D721Med (cell line): ENCODE measurements around the gene PRR33.

Experiments used
- DNase-seq: peaks from one replicate; pipeline ENCODE4 v3.0.0; 2011; ENCODE audit warnings: low spot score; ENCODE audit not compliant: insufficient read length
- FAIRE-seq: peaks from 2 replicates; lab custom pipeline; 2011; peaks lifted over from hg19 to GRCh38; lab: Jason Lieb, UNC
- TF ChIP-seq, protein P1 (sequence below): IDR thresholded peaks from 2 replicates; pipeline ENCODE4 v1.5.1; 2012; ENCODE audit warnings: mild to moderate bottlenecking, control low read depth; ENCODE audit not compliant: insufficient read depth; ENCODE audit errors: missing control alignments

Gene PRR33

GRCh38 chr11:1843796-1844195 is 47.9 kb downstream of the PRR33 start:
- FAIRE-seq = no peak
- no peak for DNase-seq
- TF ChIP-seq, protein P1, sequence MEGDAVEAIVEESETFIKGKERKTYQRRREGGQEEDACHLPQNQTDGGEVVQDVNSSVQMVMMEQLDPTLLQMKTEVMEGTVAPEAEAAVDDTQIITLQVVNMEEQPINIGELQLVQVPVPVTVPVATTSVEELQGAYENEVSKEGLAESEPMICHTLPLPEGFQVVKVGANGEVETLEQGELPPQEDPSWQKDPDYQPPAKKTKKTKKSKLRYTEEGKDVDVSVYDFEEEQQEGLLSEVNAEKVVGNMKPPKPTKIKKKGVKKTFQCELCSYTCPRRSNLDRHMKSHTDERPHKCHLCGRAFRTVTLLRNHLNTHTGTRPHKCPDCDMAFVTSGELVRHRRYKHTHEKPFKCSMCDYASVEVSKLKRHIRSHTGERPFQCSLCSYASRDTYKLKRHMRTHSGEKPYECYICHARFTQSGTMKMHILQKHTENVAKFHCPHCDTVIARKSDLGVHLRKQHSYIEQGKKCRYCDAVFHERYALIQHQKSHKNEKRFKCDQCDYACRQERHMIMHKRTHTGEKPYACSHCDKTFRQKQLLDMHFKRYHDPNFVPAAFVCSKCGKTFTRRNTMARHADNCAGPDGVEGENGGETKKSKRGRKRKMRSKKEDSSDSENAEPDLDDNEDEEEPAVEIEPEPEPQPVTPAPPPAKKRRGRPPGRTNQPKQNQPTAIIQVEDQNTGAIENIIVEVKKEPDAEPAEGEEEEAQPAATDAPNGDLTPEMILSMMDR = no peak

- TF ChIP-seq, protein P1 = no peak
- DNase-seq = no peak
- no peak for FAIRE-seq
Observed at GRCh38 chr11:1843098-1843473, 48.6 kb downstream of the PRR33 start.

GRCh38 chr11:1842149-1843097 is 49.3 kb downstream of the PRR33 start:
- TF ChIP-seq, protein P1 = no peak
- FAIRE-seq (no peak), DNase-seq (no peak)

DNA sequence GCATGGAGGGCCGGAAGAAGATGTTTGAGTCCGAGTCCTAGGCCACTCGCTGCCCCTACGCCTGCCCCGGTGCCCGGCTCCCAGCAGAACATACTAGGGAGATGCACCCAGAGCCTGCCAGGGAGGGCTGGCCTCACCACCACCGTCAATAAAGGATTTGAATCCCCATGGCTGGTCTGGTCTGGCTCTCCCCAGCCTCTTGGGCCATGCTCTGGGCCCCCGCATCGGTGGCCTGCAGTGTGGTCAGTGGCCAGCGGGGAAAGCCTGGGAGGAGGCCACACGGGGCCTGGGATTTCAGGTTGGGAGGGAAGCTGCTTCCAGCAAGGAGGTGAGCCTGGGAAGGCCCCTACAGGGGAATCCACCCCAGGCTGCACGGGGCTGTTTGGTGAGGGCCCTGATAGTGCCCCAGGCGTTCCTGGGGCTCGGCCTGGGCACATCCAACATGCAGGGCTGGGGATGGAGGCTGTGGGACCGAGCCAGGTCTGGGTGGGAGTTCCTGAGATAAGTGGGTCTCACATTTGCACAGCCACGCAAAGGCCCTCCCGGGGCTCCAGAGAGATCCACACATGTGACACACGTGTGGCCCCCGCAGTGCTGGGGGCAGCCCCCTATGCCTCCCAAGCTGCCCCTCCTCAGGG is 50.1 kb downstream of the PRR33 start:
- FAIRE-seq (no peak), DNase-seq (no peak)
- TF ChIP-seq, protein P1 = no peak

DNA sequence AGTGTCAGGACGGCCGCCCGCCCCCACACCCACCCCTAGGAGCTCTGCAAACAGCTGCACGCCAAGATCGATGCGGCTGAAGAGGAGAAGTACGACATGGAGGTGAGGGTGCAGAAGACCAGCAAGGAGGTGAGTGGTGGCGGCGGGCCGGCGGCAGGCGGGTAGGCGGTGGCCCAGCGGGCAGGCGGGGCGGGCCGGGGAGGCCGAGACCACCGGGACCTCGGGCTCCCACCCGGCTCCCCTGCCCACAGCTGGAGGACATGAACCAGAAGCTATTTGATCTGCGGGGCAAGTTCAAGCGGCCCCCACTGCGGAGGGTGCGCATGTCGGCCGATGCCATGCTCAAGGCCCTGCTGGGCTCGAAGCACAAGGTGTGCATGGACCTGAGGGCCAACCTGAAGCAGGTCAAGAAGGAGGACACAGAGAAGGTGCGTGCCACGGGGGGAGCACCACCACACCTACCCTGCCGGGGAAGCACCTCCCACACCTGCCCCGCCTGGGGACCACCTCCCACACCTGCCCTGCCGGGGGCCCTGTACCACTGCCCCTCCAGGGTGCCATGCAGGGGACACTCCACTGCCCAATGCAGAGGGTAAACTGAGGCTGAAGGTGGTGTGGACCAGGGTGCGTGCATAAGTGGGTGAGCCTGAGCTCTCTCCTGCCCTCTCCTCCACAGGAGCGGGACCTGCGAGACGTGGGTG is 50.8 kb downstream of the PRR33 start:
- DNase-seq = no peak
- TF ChIP-seq, protein P1 = no peak
- no peak for FAIRE-seq

- TF ChIP-seq, protein P1 = no peak
- no peak for FAIRE-seq
- no peak for DNase-seq
Observed at GRCh38 chr11:1839924-1840779, 51.5 kb downstream of the PRR33 start.
